ENCODE measurements around the gene POLR1D. TPM values are rescaled to one million over a fixed set of nuclear protein-coding genes. Genes with fewer than 3 reads are reported as not detected.

POLR1D gene
- total RNA-seq, 1 experiment from 2014 or later: 198 TPM

GRCh38 chr13:27605099-27605498 lies 16.6 kb upstream of the POLR1D start:
- DNase-seq (ENCODE audit: low spot score) (no peak), ATAC-seq (no peak)
- POLR2A ChIA-PET: no interaction called here
- Mint-ChIP-seq H3K27me3 (ENCODE audit: low read depth) (no peaks in the 10 kb centered on the region), H3K9me3 (no peaks in the 10 kb centered on the region), H3K4me1 (peaks cover 35% of the 10 kb centered on the region), H3K4me3 (no peak overlapping the region), H3K27ac (no peak overlapping the region), H3K36me3 (no peaks in the 10 kb centered on the region)
- CTCF ChIA-PET: no interaction called here
- TF ChIP-seq, protein P1, sequence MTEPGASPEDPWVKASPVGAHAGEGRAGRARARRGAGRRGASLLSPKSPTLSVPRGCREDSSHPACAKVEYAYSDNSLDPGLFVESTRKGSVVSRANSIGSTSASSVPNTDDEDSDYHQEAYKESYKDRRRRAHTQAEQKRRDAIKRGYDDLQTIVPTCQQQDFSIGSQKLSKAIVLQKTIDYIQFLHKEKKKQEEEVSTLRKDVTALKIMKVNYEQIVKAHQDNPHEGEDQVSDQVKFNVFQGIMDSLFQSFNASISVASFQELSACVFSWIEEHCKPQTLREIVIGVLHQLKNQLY (CRISPR knock-in tag; IDR thresholded peaks at IDR 0.05): no peak
- TF ChIP-seq ZNF232 (CRISPR knock-in tag; IDR thresholded peaks at IDR 0.05): no peak
- no peak for TF ChIP-seq FOXK1 (CRISPR knock-in tag; IDR thresholded peaks at IDR 0.05)
- no peak for TF ChIP-seq ELF4 (CRISPR knock-in tag; IDR thresholded peaks at IDR 0.05; ENCODE audit: low read depth)
- no peak for TF ChIP-seq GRHL2 (CRISPR knock-in tag; IDR thresholded peaks at IDR 0.05; ENCODE audit: insufficient replicate concordance, severe bottlenecking)
- no peak for TF ChIP-seq TEAD1 (CRISPR knock-in tag; IDR thresholded peaks at IDR 0.05)
- TF ChIP-seq ATF1 (CRISPR knock-in tag; IDR thresholded peaks at IDR 0.05): no peak
- no peak for TF ChIP-seq ZNF219 (CRISPR knock-in tag; IDR thresholded peaks at IDR 0.05; ENCODE audit: borderline replicate concordance)
- no peak for TF ChIP-seq JUN (CRISPR knock-in tag; IDR thresholded peaks at IDR 0.05)
- no peak for TF ChIP-seq ZNF416 (CRISPR knock-in tag; IDR thresholded peaks at IDR 0.05)
- no peak for TF ChIP-seq NFATC4 (CRISPR knock-in tag; IDR thresholded peaks at IDR 0.05)

GRCh38 chr13:27605610-27606200 lies 16.0 kb upstream of the POLR1D start:
- POLR2A ChIA-PET: no interaction called here
- no peaks in the 10 kb centered on the region for H3K27me3 Mint-ChIP-seq (ENCODE audit: low read depth)
- CTCF ChIA-PET: no interaction called here
- no peaks in the 10 kb centered on the region for H3K9me3 Mint-ChIP-seq
- TF ChIP-seq GTF2I (CRISPR knock-in tag; conservative IDR thresholded peaks at IDR 0.05): no peak
- no peak for TF ChIP-seq JAZF1 (CRISPR knock-in tag; IDR thresholded peaks at IDR 0.05)
- no peak for TF ChIP-seq OVOL2 (CRISPR knock-in tag; IDR thresholded peaks at IDR 0.05; ENCODE audit: borderline replicate concordance)
- TF ChIP-seq CREB1 (CRISPR knock-in tag; IDR thresholded peaks at IDR 0.05): no peak
- TF ChIP-seq, protein P2, sequence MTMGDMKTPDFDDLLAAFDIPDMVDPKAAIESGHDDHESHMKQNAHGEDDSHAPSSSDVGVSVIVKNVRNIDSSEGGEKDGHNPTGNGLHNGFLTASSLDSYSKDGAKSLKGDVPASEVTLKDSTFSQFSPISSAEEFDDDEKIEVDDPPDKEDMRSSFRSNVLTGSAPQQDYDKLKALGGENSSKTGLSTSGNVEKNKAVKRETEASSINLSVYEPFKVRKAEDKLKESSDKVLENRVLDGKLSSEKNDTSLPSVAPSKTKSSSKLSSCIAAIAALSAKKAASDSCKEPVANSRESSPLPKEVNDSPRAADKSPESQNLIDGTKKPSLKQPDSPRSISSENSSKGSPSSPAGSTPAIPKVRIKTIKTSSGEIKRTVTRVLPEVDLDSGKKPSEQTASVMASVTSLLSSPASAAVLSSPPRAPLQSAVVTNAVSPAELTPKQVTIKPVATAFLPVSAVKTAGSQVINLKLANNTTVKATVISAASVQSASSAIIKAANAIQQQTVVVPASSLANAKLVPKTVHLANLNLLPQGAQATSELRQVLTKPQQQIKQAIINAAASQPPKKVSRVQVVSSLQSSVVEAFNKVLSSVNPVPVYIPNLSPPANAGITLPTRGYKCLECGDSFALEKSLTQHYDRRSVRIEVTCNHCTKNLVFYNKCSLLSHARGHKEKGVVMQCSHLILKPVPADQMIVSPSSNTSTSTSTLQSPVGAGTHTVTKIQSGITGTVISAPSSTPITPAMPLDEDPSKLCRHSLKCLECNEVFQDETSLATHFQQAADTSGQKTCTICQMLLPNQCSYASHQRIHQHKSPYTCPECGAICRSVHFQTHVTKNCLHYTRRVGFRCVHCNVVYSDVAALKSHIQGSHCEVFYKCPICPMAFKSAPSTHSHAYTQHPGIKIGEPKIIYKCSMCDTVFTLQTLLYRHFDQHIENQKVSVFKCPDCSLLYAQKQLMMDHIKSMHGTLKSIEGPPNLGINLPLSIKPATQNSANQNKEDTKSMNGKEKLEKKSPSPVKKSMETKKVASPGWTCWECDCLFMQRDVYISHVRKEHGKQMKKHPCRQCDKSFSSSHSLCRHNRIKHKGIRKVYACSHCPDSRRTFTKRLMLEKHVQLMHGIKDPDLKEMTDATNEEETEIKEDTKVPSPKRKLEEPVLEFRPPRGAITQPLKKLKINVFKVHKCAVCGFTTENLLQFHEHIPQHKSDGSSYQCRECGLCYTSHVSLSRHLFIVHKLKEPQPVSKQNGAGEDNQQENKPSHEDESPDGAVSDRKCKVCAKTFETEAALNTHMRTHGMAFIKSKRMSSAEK (CRISPR knock-in tag; IDR thresholded peaks at IDR 0.05; ENCODE audit: borderline replicate concordance): no peak
- TF ChIP-seq, protein P3, sequence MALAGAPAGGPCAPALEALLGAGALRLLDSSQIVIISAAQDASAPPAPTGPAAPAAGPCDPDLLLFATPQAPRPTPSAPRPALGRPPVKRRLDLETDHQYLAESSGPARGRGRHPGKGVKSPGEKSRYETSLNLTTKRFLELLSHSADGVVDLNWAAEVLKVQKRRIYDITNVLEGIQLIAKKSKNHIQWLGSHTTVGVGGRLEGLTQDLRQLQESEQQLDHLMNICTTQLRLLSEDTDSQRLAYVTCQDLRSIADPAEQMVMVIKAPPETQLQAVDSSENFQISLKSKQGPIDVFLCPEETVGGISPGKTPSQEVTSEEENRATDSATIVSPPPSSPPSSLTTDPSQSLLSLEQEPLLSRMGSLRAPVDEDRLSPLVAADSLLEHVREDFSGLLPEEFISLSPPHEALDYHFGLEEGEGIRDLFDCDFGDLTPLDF (CRISPR knock-in tag; IDR thresholded peaks at IDR 0.05): no peak
- no peak for TF ChIP-seq NFYB (CRISPR knock-in tag; conservative IDR thresholded peaks at IDR 0.05; ENCODE audit: low read depth)
- TF ChIP-seq NFE2L1 (CRISPR knock-in tag; IDR thresholded peaks at IDR 0.05): no peak
- TF ChIP-seq, protein P4, sequence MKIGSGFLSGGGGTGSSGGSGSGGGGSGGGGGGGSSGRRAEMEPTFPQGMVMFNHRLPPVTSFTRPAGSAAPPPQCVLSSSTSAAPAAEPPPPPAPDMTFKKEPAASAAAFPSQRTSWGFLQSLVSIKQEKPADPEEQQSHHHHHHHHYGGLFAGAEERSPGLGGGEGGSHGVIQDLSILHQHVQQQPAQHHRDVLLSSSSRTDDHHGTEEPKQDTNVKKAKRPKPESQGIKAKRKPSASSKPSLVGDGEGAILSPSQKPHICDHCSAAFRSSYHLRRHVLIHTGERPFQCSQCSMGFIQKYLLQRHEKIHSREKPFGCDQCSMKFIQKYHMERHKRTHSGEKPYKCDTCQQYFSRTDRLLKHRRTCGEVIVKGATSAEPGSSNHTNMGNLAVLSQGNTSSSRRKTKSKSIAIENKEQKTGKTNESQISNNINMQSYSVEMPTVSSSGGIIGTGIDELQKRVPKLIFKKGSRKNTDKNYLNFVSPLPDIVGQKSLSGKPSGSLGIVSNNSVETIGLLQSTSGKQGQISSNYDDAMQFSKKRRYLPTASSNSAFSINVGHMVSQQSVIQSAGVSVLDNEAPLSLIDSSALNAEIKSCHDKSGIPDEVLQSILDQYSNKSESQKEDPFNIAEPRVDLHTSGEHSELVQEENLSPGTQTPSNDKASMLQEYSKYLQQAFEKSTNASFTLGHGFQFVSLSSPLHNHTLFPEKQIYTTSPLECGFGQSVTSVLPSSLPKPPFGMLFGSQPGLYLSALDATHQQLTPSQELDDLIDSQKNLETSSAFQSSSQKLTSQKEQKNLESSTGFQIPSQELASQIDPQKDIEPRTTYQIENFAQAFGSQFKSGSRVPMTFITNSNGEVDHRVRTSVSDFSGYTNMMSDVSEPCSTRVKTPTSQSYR (CRISPR knock-in tag; IDR thresholded peaks at IDR 0.05): no peak
- TF ChIP-seq AFF4 (CRISPR knock-in tag; IDR thresholded peaks at IDR 0.05; ENCODE audit: borderline replicate concordance): no peak
- no peaks in the 10 kb centered on the region for H3K36me3 Mint-ChIP-seq
- H3K27ac Mint-ChIP-seq: no peak overlapping the region
- H3K4me1 Mint-ChIP-seq: peaks cover 29% of the 10 kb centered on the region
- ATAC-seq (no peak), DNase-seq (ENCODE audit: low spot score) (no peak)
- H3K4me3 Mint-ChIP-seq: no peak overlapping the region
